Suprapubic skin (tissue), 3 donors: Measurements from ENCODE around the gene LITAF.

Source experiments
- CTCF ChIP-seq, 2 donors: fragments of 200-600 bp in 1 of 2; fragments of 450-650 bp in 1 of 2; sonication (generic) in 1 of 2; IDR thresholded peaks; one replicate each; pipeline ENCODE4 v1.5.1; 2016 to 2019; ENCODE audit warnings: antibody characterized with exemption in 2 of 2, mild to moderate bottlenecking in 1 of 2, moderate library complexity in 1 of 2
- POLR2A ChIP-seq, 2 donors: fragments of 450-650 bp; IDR thresholded peaks; one replicate each; pipeline ENCODE4 v1.6.1; 2017; ENCODE audit warnings: antibody characterized with exemption in 2 of 2, mild to moderate bottlenecking in 2 of 2, moderate library complexity in 2 of 2

GRCh38 chr16:11586856-11587642, at the start of gene LITAF:
- TF ChIP-seq POLR2A (IDR thresholded peaks at IDR 0.05) (peak in 1 of 2 donors; percentile 52), CTCF (IDR thresholded peaks at IDR 0.05) (no peak)
